Ishikawa (cell line): ENCODE results near the gene GPC6.

Source experiments
- CEBPB ChIP-seq: IDR thresholded peaks from 2 replicates; pipeline ENCODE4 v1.6.1; 2012
- CREB1 ChIP-seq: IDR thresholded peaks from 2 replicates; pipeline ENCODE4 v1.6.1; 2012; ENCODE audit warnings: low read depth
- EGR1 ChIP-seq: IDR thresholded peaks from 2 replicates; pipeline ENCODE4 v1.6.1; 2012
- EP300 ChIP-seq: IDR thresholded peaks from 2 replicates; pipeline ENCODE4 v1.6.1; 2012; ENCODE audit warnings: borderline replicate concordance
- FOXM1 ChIP-seq: IDR thresholded peaks from 2 replicates; pipeline ENCODE4 v1.6.1; 2012; ENCODE audit warnings: low read depth, borderline replicate concordance
- MAX ChIP-seq: IDR thresholded peaks from 2 replicates; pipeline ENCODE4 v1.6.1; 2012
- NFIC ChIP-seq: IDR thresholded peaks from 2 replicates; pipeline ENCODE4 v1.6.1; 2012
- RAD21 ChIP-seq: IDR thresholded peaks from 2 replicates; pipeline ENCODE4 v1.6.1; 2012; ENCODE audit warnings: low read depth
- REST ChIP-seq: IDR thresholded peaks from 2 replicates; pipeline ENCODE4 v1.6.1; 2012; ENCODE audit warnings: low read depth, mild to moderate bottlenecking
- TAF1 ChIP-seq: IDR thresholded peaks from 2 replicates; pipeline ENCODE4 v1.6.1; 2012; ENCODE audit warnings: low read depth, mild to moderate bottlenecking
- TCF12 ChIP-seq: IDR thresholded peaks from 2 replicates; pipeline ENCODE4 v1.6.1; 2012; ENCODE audit warnings: low read depth
- TEAD4 ChIP-seq: IDR thresholded peaks from 2 replicates; pipeline ENCODE4 v1.6.1; 2012
- USF1 ChIP-seq: IDR thresholded peaks from 2 replicates; pipeline ENCODE4 v1.6.1; 2012
- YY1 ChIP-seq: IDR thresholded peaks from 2 replicates; pipeline ENCODE4 v1.6.1; 2012; ENCODE audit warnings: low read depth
- ZBTB7A ChIP-seq: IDR thresholded peaks from 2 replicates; pipeline ENCODE4 v1.6.1; 2012; ENCODE audit warnings: low read depth

The GPC6 gene

GRCh38 chr13:93265800-93266199, 39.2 kb downstream of the GPC6 start:
- TF ChIP-seq RAD21 (no peak), NFIC (no peak), REST (no peak), MAX (no peak), YY1 (no peak), FOXM1 (no peak), EGR1 (no peak), USF1 (no peak), TAF1 (no peak), TCF12 (no peak), CREB1 (no peak), ZBTB7A (no peak), EP300 (no peak), CEBPB (no peak)

- no peak for TF ChIP-seq FOXM1
- TF ChIP-seq EP300: no peak
- TF ChIP-seq TAF1: no peak
- no peak for TF ChIP-seq ZBTB7A
- TF ChIP-seq YY1: no peak
- TF ChIP-seq RAD21: no peak
- no peak for TF ChIP-seq REST
- TF ChIP-seq MAX: no peak
Observed at GRCh38 chr13:93266681-93267080, 40.1 kb downstream of the GPC6 start.

GRCh38 chr13:93268327-93269028, 41.9 kb downstream of the GPC6 start:
- TF ChIP-seq TCF12 (no peak), TEAD4 (no peak)

GRCh38 chr13:93270769-93271742, 44.4 kb downstream of the GPC6 start:
- TF ChIP-seq RAD21 (no peak), ZBTB7A (no peak), EP300 (no peak), FOXM1 (no peak), TCF12 (no peak), MAX (no peak), CREB1 (no peak), NFIC (no peak), EGR1 (no peak), TAF1 (no peak), REST (no peak), CEBPB (no peak), TEAD4 (no peak), USF1 (no peak), YY1 (no peak)
